PC-9 (cell line): Measurements from ENCODE around the gene CRY1.

ENCODE experiments used
- CTCF ChIP-seq: fragments of 200-600 bp; sonication (generic); conservative IDR thresholded peaks from 2 replicates; pipeline ENCODE4 v1.6.1; 2017; ENCODE audit warnings: mixed run types, antibody characterized with exemption, mild to moderate bottlenecking, moderate library complexity
- EZH2 ChIP-seq: fragments of 200-600 bp; sonication (generic); IDR thresholded peaks from 2 replicates; pipeline ENCODE4 v1.8.0; 2017; ENCODE audit warnings: antibody characterized with exemption, low read depth

DNA sequence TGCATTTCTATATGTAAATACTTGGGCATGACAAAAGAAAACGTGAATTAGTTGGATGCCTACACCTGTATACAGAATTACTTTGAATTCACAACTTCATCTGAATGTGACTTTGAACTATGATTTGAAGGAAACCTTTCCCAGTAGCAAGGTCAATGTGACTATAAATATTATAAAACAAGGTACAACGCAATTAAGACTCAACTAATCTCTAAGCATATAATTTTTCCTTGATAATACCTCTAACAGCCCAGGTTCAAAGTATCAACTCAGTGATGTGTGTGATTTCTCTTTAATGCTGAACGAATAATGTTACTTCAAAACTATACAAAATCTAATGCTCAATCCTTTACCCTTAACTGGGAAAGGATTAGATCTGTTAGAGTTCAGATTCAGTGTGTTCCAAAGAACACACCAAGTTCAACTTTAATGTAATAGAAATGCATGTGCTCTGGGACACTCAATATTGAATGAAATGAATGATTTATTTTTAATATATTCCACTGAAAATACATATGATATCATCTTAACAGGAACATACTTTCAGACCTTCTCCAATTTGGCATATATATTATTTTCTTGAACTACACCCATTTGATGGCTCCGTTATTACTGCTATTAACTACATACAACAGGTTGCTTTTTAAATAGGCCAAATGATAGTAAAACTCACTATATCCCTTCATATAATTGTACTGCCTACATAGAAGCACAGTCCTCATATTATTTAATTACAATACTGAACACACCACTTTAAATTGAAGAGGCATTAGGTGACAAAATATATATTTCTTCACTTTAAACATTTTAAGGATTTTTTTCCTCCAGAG lies 66.3 kb downstream of the CRY1 start:
- no peak for TF ChIP-seq EZH2
- TF ChIP-seq CTCF, result no peak
